HG03439 (cell line): ENCODE results near the gene TPRG1.

Experiments used
- ATAC-seq: cut with Tn5 transposase; IDR thresholded peaks from one replicate; pipeline ENCODE4 v1.9.1; 2021; ENCODE audit warnings: mild to moderate bottlenecking, moderate library complexity; ENCODE audit not compliant: unreplicated experiment

TPRG1 gene, protein sequence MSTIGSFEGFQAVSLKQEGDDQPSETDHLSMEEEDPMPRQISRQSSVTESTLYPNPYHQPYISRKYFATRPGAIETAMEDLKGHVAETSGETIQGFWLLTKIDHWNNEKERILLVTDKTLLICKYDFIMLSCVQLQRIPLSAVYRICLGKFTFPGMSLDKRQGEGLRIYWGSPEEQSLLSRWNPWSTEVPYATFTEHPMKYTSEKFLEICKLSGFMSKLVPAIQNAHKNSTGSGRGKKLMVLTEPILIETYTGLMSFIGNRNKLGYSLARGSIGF

DNA sequence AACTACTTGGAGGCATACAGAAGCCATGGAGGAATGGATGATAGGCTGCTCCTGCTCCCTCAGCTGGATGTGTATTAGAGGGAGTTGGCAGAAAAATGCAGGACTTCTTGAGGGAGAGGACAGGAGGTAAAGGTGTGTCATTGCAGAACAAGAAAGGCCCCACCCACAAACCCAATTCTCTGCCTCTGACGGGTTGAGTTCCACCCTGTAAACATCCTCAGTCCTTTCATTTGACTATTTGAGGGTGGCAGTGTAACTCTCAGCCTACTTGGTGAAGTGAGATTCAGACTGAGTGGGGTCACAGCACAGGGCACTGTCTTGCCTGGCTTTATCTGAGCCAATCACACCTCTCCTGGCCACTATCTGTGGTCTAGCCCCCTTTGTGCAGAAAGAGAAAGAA lies at the start of gene TPRG1:
TSS of gene TPRG1 (plus strand) at position 265 of the 400 bp plus-strand sequence. CDS start 35,414 bp downstream, outside the sequence.
- no peak for ATAC-seq

DNA sequence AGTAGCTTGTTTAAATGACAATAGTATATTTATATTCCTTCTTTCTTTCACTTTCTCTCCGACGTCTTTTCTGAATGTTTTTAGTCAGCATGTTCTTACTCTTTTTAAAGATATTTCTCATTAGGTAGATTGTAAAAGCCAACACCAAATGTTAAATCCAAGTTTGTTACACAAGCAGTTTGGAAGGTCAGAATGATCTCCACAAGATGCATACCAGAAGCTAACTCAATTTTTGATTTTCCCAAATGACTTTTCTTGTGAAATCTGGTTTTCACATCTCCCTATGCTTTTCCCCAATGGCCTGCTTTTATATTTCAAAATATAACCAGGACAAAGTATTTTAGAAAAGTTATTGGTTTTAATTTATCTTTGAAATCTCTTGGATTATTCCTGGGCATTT lies 49.7 kb upstream of the TPRG1 start:
- no peak for ATAC-seq

DNA sequence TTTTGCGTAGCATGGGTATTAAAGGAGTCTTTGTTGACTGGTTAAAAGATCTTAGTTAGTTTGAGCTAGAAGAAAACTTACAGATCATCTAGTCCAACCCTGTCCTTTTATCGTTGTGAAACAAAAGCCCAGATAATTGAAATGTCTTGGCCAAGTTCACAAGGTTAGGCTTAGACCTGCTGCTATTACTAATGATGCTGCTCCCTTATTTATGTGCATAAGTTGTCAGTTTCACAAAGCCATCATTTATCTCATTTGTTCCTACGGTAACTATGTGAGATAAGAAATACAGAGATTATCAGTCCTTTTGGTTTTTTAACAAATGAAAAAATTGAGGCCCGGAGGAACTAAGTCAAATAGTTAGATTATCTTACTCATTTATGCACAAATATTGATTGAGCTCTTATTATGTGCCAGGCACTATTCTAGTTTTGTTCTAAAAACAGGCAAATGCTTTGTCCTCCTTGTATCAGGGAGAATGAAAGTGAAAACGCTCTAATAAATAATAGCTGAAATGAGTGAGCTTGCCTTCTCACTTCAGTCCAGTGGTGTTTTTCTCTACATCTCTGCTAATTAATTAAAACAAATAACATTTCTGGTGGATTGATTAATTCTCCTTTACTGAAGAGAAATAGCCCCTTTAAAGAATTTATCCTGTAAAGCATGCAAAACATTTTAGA lies 49.1 kb upstream of the TPRG1 start:
- ATAC-seq: no peak

DNA sequence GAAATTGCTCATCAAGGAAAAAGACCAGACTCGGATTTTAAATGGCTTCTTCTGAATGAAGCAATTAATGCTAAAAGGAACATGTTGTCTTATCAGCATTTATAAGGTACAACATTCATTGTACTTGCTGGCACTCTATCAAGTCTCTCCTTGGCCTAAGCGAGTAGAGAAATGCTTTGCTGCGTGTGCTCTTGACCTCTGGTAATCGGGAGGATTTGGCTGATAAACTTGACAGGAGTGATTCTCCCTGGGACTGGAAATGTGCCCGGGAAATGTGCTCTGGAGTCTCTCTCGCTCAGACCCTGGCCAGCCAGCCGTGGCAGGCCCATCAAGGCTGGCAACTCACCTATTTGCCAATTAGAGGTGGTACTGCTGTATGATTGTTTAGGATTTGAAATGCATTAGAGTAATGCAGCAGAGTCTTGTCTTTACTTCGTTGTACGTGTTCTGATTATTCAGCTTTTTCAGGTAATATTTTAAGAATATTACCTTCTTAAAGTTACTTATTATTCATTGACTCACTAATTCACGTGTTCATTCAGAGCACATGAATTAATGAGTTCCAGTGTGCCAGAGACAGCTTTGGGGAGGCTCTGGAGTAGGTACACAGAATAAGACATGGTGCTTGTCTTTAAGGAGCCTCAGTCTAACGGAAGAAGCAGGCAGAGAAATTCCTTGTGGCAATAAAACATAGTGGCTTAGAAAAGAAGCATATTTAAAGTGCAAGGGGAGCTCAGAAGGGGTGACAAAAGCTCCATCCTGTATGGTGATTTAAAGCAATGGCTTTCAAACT lies 48.0 kb upstream of the TPRG1 start:
- no peak for ATAC-seq

DNA sequence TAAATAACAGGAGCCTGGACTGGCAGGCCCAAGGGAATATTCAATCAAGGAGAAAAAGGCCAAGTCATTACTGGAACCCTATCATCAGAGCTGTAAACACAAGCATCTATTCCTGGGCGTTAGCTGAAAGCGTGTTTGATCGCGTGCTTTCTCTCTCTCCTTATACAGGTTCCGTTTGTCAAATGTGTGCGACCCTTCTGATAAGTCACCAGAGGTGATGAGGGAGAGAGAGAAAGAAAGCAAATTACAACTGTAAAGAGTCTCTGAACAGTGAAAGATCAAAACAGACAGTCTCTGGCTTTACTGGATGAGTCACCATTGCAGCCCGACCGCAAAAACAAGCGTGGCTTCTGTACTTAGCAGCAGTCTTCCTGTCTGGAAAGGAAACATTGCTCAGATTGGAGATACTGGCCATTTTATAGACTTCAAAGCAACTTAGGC lies 39.5 kb upstream of the TPRG1 start:
- ATAC-seq: no peak

DNA sequence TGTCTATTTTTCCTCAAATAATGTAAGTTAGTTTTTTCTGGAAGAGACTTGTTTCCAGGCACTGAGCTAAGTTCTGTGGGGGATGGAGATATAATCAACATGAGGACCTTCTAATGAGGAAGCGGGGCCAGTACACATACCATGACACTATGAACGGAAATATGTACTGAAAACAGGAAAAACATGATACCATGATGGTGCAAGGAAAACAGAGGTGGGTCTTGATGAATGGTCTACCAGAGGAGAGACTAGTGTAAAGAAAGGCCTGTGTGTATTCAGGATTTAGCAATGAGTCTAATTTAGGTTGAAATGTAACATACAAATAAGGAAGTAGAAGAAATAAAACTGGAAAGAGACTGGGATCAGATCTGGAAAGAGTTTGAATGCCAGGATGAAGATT lies 38.9 kb upstream of the TPRG1 start:
- ATAC-seq: no peak

DNA sequence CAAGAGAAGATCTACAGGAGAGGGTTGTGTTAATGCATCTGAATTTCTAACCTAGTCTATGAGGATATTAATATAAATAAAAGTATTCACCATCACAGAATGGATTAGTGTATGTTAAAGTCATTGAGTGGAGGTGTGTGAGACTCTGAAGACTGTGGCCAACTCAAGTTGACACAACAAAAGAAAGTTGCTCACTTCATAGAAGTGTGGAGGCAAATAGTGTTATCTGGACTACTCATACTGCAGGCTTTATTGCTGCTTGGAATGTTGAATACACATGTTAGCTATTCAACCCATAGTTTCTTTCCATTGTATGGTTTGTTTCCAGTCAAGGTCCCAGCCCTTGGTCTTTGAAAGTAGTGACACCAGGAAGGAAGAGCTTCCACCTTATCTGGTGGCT lies 38.0 kb upstream of the TPRG1 start:
- ATAC-seq: no peak

DNA sequence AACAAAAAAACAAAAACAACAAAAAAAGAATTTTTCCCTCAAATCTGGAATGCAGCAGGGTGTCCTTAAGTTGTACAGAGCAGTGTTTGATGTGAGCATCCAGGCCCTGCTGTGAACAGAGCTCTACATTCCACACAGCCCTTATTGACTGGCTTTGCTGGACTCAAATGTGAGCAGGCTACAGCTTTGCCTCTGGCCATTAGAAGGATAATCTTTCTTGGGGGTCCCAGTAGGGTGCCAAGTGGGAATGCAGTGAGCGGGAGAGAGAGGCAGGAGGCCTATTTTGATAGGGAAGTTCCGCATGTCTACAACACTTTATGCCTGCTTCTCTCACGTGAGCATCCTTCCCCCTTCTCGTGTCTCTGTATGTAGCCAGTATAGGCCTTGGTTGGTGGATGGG lies 34.4 kb upstream of the TPRG1 start:
- ATAC-seq: no peak

DNA sequence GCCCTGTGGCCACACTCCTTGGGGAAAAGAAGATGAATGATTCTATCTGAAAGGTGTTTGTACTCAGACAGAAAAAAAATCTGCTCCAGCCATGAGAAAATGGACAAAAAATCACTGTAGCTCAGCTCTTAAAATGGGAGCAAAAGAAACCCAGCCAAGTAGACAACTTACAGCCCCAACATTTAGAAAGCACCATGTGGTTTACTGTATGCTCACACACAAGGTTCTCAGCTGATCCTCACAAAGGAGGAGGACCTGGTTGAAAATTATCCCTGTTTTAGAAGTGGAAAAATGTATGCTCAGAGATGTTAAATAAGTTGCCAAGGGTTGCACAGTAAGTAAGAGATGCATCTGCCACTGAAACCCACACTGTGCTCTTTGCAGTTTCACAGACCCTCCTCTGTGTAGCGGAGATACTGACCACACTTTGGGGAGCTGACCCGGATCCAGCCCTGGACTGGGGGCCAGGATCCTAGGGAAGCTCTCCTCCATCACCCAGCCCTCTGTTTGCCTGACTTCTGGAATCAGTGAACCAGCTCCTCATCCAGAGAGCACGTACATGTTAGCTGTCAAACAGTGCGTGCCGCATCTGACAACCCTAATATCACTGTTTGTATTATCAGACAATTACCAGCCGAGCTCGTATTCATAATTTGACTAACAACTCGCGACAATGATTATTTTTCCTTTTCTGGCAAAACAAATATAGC lies 32.7 kb upstream of the TPRG1 start:
- ATAC-seq: no peak

DNA sequence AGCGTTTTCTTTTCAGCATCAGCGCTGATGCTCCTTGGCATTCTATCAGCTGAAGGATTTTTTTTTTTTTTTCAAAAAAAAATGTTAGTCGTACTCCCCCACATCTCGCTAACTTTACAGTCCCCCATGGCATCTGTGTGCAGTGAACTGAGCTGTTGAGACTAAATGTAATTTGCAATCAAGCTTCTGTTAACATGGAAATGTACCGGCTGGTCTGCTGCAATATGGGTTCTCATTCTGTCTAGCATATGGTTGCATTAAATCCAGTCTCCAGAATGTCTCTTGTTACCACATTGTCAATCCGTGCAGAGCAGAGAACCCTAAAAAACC lies 32.2 kb upstream of the TPRG1 start:
- ATAC-seq: no peak

DNA sequence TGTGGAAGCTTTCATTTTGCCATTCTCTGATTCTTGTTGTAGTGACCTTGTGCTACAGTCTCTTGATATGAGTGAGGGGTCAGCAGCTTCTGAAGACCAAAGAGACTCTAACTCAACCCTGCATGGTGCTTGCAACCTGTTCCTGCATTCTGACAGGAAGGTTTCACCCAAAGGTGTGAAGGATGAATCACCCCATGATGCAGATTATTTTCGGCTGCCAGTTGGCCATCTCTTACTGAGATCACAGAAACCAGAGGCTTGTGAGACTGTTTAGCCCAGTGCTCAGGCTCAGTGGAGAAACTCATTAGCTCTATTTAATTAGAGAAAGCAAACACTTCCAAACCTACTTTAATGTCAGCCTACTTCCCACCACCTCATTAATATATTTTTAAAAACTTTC lies 29.2 kb upstream of the TPRG1 start:
- no peak for ATAC-seq

DNA sequence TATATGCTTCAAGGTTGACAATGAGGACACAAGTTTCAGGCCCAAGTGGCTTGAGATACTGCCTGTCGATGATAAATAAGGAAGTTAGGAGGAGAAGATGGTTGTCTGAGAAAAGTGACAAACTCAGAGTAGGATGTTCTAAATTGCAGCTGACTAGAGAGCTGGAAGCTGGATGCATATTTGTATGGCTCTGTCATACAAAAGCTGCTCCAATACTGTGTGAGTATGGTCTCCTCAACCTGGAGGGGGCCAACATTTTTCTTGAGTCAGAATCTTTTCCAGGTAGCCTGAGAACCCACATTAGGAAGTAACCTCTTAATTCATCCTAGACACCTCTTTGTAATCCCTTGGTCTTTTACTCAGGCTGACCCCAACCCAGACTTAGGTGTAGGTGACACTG lies 28.4 kb upstream of the TPRG1 start:
- no peak for ATAC-seq

DNA sequence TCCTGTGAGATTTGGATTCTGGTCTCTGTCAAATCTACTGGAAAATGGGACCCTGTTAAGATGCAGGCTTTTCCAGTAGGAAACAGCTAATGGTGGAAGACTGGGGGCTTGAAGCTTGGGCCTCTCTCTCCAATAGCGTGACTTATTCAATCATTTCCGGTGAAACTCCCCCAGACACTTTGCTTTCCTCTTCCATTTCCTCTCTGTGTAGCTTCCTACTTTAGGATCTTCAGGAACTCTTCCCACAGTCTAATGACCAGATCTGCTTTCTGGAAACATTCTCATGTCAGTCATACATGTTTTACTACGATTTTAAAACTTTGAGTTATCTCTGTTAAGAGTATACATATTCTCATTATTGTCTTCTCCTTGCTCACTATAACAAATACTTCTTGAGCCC lies 28.0 kb upstream of the TPRG1 start:
- no peak for ATAC-seq

DNA sequence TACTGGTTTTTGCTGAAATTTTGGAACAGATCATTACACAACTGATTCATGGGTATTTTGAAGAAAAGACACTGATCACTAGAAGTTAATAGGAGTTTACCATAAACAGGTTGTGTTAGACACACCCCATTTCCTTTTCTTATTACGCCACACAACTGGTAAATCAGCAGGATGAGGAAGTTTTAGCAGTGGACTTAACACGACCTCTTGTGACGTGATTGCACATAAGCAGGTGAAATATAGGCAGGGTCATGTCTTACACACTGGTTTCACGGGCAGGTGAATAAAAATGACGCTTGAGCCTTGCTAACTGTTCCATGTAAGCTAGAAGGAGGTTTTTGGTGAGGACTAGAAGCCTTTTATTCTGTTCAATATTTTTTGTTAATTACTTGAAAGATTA lies 27.1 kb upstream of the TPRG1 start:
- ATAC-seq: no peak

DNA sequence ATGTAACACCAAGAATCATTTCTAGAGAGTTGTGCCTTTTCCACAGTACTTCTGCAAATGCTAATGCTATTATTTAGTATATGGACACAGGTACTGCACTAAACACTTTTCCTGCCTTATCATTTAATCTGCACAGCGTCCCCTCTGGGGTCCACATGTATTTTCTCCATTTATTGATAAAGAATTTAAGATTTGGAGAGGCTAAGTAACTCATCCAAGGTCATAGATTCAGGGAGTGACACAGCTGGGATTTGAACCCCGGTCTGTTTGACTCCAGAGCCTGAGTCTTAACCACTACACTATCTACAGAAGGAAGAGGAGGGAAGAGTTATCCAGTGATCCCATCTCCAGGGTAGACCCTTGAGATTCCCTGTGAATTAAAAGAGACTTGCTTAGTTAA lies 24.9 kb upstream of the TPRG1 start:
- ATAC-seq: no peak

DNA sequence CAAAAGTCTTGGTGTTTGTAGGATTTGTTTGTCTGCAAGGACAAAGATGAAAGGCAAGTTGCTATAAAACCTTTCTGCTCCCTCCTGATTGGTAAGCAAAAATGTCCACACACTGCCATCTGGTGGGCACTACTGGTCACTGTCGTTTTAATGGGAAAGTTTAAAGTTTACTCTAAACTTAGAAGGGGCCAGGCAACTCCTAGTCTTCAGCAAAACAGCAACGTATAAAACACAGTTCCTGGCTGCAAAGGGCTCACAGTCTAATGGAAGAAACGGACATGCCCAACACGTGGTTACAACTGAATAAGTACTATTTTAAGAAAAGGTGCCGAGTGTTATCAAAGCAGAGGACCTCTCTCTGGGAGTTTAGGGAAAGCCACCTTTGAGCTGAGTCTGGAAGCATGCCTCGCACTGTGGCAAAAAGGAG lies 23.7 kb upstream of the TPRG1 start:
- peak; percentile 87 for ATAC-seq

DNA sequence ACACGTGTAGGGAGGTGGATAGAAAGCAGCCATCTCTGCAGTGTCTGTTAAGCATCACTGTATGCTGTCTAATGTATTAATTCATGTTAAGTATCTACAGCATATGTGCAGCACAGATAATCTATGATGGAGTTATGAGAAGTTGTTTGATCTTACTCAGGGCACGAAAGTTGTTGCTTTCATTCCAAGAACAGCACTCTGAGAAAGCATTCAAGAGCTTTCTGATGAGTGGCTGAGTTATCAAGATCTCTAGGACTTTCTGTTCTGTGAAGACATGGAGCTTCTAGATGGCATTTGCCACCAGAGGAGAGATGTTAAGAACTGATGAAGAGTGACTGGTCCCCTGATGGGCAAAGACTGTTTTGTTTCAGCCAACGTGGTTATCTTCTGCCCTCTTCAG lies 22.6 kb upstream of the TPRG1 start:
- ATAC-seq: no peak

DNA sequence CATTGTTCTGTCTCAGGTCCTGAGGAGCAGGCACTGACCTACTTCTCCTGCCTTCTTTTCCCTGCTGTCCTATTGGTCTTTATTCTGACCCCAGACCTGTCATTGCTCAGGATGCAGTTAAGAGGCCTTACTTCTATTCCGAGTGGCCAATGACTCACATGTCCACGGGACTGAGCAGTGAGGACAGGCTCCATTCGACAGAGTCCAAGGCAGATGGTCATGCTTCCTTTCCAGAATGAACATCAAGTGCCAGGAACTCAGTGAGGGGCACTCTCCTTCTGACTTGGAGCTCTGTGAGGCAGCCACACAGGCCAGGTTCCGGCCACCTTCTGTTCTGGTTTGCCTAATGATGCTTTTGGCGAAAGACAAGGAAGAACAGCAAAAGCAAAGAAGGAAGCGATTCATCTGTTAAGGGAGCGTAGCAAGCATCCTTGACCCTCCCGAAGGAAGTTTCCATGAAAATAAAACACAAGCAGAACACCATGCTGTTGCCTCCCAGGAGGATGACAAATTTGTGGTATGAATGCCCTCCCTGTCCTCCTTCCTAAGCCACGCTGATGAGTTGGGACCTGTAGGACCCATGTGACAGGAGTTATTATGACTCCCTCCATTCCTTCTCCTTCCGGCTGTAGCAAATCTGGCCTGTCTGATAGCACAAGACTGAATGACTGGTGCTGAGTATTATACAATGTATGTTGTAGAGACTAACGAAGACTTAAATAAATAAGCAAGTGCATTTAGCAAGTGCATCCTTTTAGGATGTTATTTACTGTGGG lies 14.4 kb upstream of the TPRG1 start:
- ATAC-seq: no peak

DNA sequence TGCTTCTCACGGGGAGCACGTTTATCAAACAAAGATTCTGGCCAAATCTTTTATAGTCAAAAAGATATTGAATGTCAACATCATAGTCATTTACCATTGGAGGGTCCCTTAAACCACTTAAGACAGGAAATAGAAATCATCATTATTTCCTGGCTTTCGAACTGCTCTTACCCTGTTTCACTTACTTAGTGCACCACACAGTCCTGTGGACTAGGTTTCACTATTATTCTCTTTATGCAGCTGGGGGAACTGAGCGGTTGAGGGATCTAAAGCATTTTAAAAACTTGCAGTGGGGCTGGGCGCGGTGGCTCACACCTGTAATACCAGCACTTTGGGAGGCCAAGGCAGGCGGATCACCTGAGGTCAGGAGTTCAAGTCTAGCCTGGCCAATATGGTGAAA lies 13.7 kb upstream of the TPRG1 start:
- no peak for ATAC-seq

DNA sequence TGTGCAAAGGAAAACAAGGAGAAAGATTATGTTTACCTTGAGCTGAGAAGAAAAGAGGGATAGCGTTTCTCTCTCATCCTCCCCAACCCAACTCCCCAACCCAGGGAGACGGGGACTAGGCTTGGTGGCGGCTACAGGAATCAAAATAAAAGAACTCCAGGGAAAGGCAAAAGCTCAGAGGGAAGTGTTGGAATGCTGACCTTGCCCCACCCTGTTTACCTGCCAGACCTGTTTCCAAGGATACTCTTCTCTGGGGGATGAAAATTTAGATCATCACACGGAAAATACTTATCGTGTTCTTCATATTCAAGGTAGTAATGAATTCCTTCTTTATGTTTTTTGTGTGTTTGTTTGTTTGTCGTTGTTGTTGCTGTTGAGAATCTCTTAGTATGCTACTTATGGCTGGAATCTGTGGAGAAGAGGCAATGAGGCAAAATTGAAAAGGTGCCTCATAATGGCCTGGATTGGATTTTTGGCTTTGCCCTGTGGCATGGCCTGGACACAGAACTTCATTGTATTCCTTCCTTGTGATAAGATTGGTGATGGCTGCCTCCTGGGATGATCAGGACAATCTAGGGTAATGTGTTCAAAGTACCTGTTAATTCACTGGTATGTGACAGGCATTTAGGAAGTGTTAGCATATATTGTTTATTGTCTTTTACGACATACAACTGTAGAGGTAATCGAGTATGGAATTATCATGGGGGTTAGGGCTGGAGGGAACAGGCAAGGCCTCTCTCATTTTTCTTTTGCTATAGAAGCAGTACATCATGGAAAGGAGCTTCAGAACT lies 11.1 kb upstream of the TPRG1 start:
- ATAC-seq: no peak
